ENCODE results near the gene ZBTB47.

GRCh38 chr3:42710323-42711021 is 57.0 kb downstream of the ZBTB47 start:
- TF ChIP-seq, protein P1, sequence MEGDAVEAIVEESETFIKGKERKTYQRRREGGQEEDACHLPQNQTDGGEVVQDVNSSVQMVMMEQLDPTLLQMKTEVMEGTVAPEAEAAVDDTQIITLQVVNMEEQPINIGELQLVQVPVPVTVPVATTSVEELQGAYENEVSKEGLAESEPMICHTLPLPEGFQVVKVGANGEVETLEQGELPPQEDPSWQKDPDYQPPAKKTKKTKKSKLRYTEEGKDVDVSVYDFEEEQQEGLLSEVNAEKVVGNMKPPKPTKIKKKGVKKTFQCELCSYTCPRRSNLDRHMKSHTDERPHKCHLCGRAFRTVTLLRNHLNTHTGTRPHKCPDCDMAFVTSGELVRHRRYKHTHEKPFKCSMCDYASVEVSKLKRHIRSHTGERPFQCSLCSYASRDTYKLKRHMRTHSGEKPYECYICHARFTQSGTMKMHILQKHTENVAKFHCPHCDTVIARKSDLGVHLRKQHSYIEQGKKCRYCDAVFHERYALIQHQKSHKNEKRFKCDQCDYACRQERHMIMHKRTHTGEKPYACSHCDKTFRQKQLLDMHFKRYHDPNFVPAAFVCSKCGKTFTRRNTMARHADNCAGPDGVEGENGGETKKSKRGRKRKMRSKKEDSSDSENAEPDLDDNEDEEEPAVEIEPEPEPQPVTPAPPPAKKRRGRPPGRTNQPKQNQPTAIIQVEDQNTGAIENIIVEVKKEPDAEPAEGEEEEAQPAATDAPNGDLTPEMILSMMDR (IDR thresholded peaks at IDR 0.05), result no peak
- TF ChIP-seq EZH2 (IDR thresholded peaks at IDR 0.05) (no peak), EZH2phosphoT487 (IDR thresholded peaks at IDR 0.05) (no peak)

Measured in neural progenitor cell (in vitro differentiated cells).